OCI-LY7 (cell line): ENCODE measurements around the gene CRB2. TPM values are rescaled to one million over a fixed set of nuclear protein-coding genes. Genes with fewer than 3 reads are reported as not detected.

ENCODE experiments used
- BruUV-seq: library from RNA; stranded (reverse); fragments of 400-500 nt; replicated peaks from 2 replicates; lab custom pipeline; 2021; lab: Mats Ljungman, UMichigan
- CTCF ChIA-PET: fragments of 300-600 bp; sonication (Branson Sonifier 250); formaldehyde crosslinking; loops from one replicate; lab custom pipeline; 2022; ENCODE audit warnings: antibody characterized with exemption; ENCODE audit not compliant: unreplicated experiment; lab: Charles Lee
- POLR2A ChIA-PET: fragments of 300-600 bp; sonication (Branson Sonifier 250); formaldehyde crosslinking; loops from one replicate; lab custom pipeline; 2022; ENCODE audit warnings: antibody characterized with exemption; lab: Charles Lee
- DNase-seq: peaks from one replicate; pipeline ENCODE4 v3.0.0-alpha.2; 2015; ENCODE audit warnings: low spot score
- H2AFZ ChIP-seq: fragments of 200-600 bp; sonication (generic), shearing (Covaris generic); 2 replicates; pipeline ENCODE4 v1.6.1; 2014; ENCODE audit warnings: mild to moderate bottlenecking, antibody characterized with exemption, low read length, moderate library complexity
- H3K27ac ChIP-seq: fragments of 200-600 bp; sonication (generic); 2 replicates; pipeline ENCODE4 v1.5.1; 2014; ENCODE audit warnings: mixed run types, low read depth, mild to moderate bottlenecking, moderate library complexity, low read length, inconsistent platforms; ENCODE audit not compliant: poor library complexity, severe bottlenecking
- H3K36me3 ChIP-seq: fragments of 200-600 bp; sonication (generic); 2 replicates; pipeline ENCODE4 v1.6.1; 2014; ENCODE audit warnings: mild to moderate bottlenecking, antibody characterized with exemption, low read length, moderate library complexity, mixed read lengths; ENCODE audit not compliant: insufficient read depth
- H3K4me1 ChIP-seq: fragments of 200-600 bp; sonication (generic); 2 replicates; pipeline ENCODE4 v1.5.1; 2014; ENCODE audit warnings: mild to moderate bottlenecking, low read length; ENCODE audit not compliant: insufficient read depth, poor library complexity, severe bottlenecking
- H3K4me2 ChIP-seq: fragments of 200-600 bp; sonication (generic); 2 replicates; pipeline ENCODE4 v1.6.1; 2014; ENCODE audit warnings: mild to moderate bottlenecking, low read length
- H3K4me3 ChIP-seq: fragments of 200-600 bp; sonication (generic); 2 replicates; pipeline ENCODE4 v1.5.1; 2014; ENCODE audit warnings: mild to moderate bottlenecking, low read depth, low read length; ENCODE audit not compliant: poor library complexity, severe bottlenecking
- H3K79me2 ChIP-seq: fragments of 200-600 bp; sonication (generic); 2 replicates; pipeline ENCODE4 v1.6.1; 2016; ENCODE audit warnings: low read depth, mild to moderate bottlenecking, low read length, moderate library complexity, mixed read lengths; ENCODE audit not compliant: insufficient read depth
- H3K9me2 ChIP-seq: fragments of 200-600 bp; sonication (generic); 2 replicates; pipeline ENCODE4 v1.6.1; 2016; ENCODE audit warnings: mild to moderate bottlenecking, low read length, mixed read lengths; ENCODE audit not compliant: insufficient read depth
- H3K9me3 ChIP-seq: fragments of 200-600 bp; sonication (generic); 2 replicates; pipeline ENCODE4 v1.6.1; 2014; ENCODE audit warnings: mild to moderate bottlenecking, mixed run types, low read length, mixed read lengths
- H4K20me1 ChIP-seq: fragments of 200-600 bp; sonication (generic); 2 replicates; pipeline ENCODE4 v1.6.1; 2014; ENCODE audit warnings: mild to moderate bottlenecking, antibody characterized with exemption, low read length, moderate library complexity, mixed read lengths; ENCODE audit not compliant: insufficient read depth
- CTCF ChIP-seq: fragments of 200-600 bp; sonication (generic); conservative IDR thresholded peaks from 2 replicates; pipeline ENCODE4 v1.5.1; 2014; ENCODE audit warnings: mild to moderate bottlenecking, antibody characterized with exemption, low read length, moderate library complexity, mixed read lengths
- EZH2phosphoT487 ChIP-seq: fragments of 200-600 bp; sonication (generic); IDR thresholded peaks from 2 replicates; pipeline ENCODE4 v1.6.1; 2018; ENCODE audit warnings: low read depth, borderline replicate concordance, mild to moderate bottlenecking, mixed run types, antibody characterized with exemption, low read length, moderate library complexity, mixed read lengths
- intact Hi-C: fragments of 100-400 bp; cut with micrococcal nuclease; formaldehyde crosslinking; loops from one replicate; pipeline ENCODE4 v1.10.0; 2022; ENCODE audit not compliant: unreplicated experiment
- total RNA-seq, 2 experiments: library from RNA; depleted of rRNA in 1 of 2; stranded (reverse); fragments of >200 nt in 1 of 2; shearing (Covaris generic) in 1 of 2; gene quantifications; 2 replicates each; pipeline ENCODE4 v1.2.3, GENCODE V29; 2014 to 2022

The CRB2 gene
- total RNA-seq, 2 experiments from 2014 or later, result 1.6 to 3.4 TPM

DNA sequence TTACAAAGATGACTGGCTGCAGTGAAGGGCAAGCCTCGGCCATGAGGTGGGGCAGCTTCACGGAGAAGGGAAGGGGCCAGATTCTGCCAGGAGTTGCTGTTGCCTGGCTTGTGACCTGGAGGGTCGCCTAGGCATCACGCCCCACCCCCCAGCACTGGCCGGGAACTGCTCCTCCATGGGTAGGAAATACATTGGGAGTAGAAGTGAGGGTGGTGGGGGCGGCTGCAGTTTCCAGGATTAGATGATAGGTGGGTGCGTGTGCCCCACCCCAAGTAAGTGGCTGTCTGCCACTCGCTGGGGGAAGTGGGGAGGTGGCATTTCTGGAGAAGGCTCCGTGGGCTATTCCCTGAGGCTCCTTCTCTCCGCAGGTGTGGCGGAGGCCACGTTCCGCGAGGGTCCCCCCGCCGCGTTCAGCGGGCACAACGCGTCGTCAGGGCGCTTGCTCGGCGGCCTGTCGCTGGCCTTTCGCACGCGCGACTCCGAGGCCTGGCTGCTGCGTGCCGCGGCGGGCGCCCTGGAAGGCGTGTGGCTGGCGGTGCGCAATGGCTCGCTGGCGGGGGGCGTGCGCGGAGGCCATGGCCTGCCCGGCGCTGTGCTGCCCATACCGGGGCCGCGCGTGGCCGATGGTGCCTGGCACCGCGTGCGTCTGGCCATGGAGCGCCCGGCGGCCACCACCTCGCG, 16.9 kb downstream of the CRB2 start:
- intact Hi-C loops, result no loop called here

GRCh38 chr9:123373447-123373923, 17.5 kb downstream of the CRB2 start:
- intact Hi-C loops, result no loop called here
- Histone ChIP-seq H3K4me2 (no peak overlapping the region), H3K36me3 (no peaks in the 10 kb centered on the region), H3K4me3 (no peak overlapping the region), H2AFZ (no peak overlapping the region), H4K20me1 (no peaks in the 10 kb centered on the region), H3K79me2 (no peaks in the 10 kb centered on the region), H3K27ac (no peak overlapping the region), H3K9me2 (no peaks in the 10 kb centered on the region), H3K9me3 (no peaks in the 10 kb centered on the region), H3K4me1 (no peaks in the 10 kb centered on the region)
- ChIA-PET CTCF (no interaction called here), POLR2A (no interaction called here)
- BruUV-seq, result no TSS peak
- DNase-seq, result no peak
- TF ChIP-seq EZH2phosphoT487 (no peak), CTCF (no peak)

More for the DNA sequence above, 16.9 kb downstream of the CRB2 start:
- H4K20me1 ChIP-seq, result no peaks in the 10 kb centered on the region
- H3K9me3 ChIP-seq, result no peaks in the 10 kb centered on the region
- no peak overlapping the region for H3K4me2 ChIP-seq
- POLR2A ChIA-PET, result no interaction called here
- CTCF ChIA-PET, result no interaction called here
- H2AFZ ChIP-seq, result no peak overlapping the region
- H3K27ac ChIP-seq, result no peak overlapping the region
- no TSS peak for BruUV-seq
- no peaks in the 10 kb centered on the region for H3K4me1 ChIP-seq
- no peak overlapping the region for H3K4me3 ChIP-seq
- TF ChIP-seq EZH2phosphoT487, result no peak
- no peak for TF ChIP-seq CTCF
- H3K9me2 ChIP-seq, result no peaks in the 10 kb centered on the region
- H3K79me2 ChIP-seq, result no peaks in the 10 kb centered on the region
- DNase-seq, result no peak
- no peaks in the 10 kb centered on the region for H3K36me3 ChIP-seq

DNA sequence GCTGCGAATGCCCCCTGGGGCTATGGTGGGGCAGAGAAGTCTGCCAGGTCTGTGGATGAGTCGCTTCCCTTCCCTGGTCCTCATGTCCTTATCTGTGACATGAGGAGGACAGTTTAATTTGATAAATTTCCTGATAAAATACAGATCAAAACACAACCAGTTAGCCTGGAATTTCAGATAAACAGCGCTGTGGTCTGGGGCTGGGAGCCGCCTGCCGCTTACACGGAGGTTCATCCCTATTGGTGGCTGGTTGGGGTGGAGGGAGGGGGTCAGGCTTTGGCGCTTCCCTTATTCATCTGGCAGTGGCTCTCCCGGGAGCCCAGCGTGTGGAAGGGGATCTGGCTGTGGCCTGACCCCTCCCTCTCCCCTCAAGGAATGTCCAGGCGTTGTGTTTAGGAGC, 17.9 kb downstream of the CRB2 start:
- Histone ChIP-seq H3K9me2 (no peaks in the 10 kb centered on the region), H4K20me1 (no peaks in the 10 kb centered on the region), H3K9me3 (no peaks in the 10 kb centered on the region), H3K36me3 (no peaks in the 10 kb centered on the region), H3K27ac (no peak overlapping the region), H2AFZ (no peak overlapping the region), H3K4me3 (no peak overlapping the region), H3K4me1 (no peaks in the 10 kb centered on the region), H3K4me2 (no peak overlapping the region), H3K79me2 (no peaks in the 10 kb centered on the region)
- CTCF ChIA-PET, result no interaction called here
- intact Hi-C loops, result no loop called here
- DNase-seq, result no peak
- POLR2A ChIA-PET, result no interaction called here
- BruUV-seq, result no TSS peak
- TF ChIP-seq CTCF (no peak), EZH2phosphoT487 (no peak)
